Neural cell (in vitro differentiated cells): ENCODE results near the gene ONECUT3. TPM values are rescaled to one million over a fixed set of nuclear protein-coding genes. Genes with fewer than 3 reads are reported as not detected.

Source experiments
- H2AFZ ChIP-seq: fragments of 200-600, 300-800 bp; sonication (generic), shearing (Covaris generic); 2 replicates; pipeline ENCODE4 v1.6.0; 2014; ENCODE audit warnings: low read depth, mild to moderate bottlenecking, antibody characterized with exemption, low read length, moderate library complexity
- H3F3A ChIP-seq: fragments of 200-600 bp; shearing (Covaris generic); 2 replicates; pipeline ENCODE4 v1.6.1; 2016; ENCODE audit warnings: mild to moderate bottlenecking, moderate library complexity, mixed read lengths, antibody characterized with exemption, low read length; ENCODE audit not compliant: insufficient read depth, poor library complexity, severe bottlenecking
- H3K27ac ChIP-seq: fragments of 200-600, 300-800 bp; sonication (generic), shearing (Covaris generic); 2 replicates; pipeline ENCODE4 v1.5.1; 2014; ENCODE audit warnings: mild to moderate bottlenecking, low read length, moderate library complexity
- H3K27me3 ChIP-seq: fragments of 300-800, 200-600 bp; sonication (generic), shearing (Covaris generic); 2 replicates; pipeline ENCODE4 v1.6.0; 2014; ENCODE audit warnings: mild to moderate bottlenecking, low read depth, low read length, moderate library complexity; ENCODE audit not compliant: insufficient read depth
- H3K36me3 ChIP-seq: fragments of 300-800, 200-600 bp; sonication (generic), shearing (Covaris generic); 2 replicates; pipeline ENCODE4 v1.5.1; 2014; ENCODE audit warnings: mild to moderate bottlenecking, antibody characterized with exemption, low read length, moderate library complexity; ENCODE audit not compliant: insufficient read depth
- H3K4me2 ChIP-seq: fragments of 300-800, 200-600 bp; sonication (generic), shearing (Covaris generic); 2 replicates; pipeline ENCODE4 v1.6.0; 2014; ENCODE audit warnings: mild to moderate bottlenecking, low read length
- H3K4me3 ChIP-seq: fragments of 300-800, 200-600 bp; sonication (generic), shearing (Covaris generic); 2 replicates; pipeline ENCODE4 v1.5.1; 2014; ENCODE audit warnings: mild to moderate bottlenecking, low read length, moderate library complexity
- H3K79me2 ChIP-seq: fragments of 200-600 bp; shearing (Covaris generic); replicated peaks from 2 replicates; pipeline ENCODE4 v1.6.0; 2014; ENCODE audit warnings: mild to moderate bottlenecking, low read length, moderate library complexity; ENCODE audit not compliant: insufficient read depth
- H3K9ac ChIP-seq: fragments of 300-800, 200-600 bp; sonication (generic), shearing (Covaris generic); 2 replicates; pipeline ENCODE4 v1.6.1; 2016; ENCODE audit warnings: mild to moderate bottlenecking, low read length, mixed read lengths
- H3K9me2 ChIP-seq: fragments of 200-600 bp; shearing (Covaris generic); 2 replicates; pipeline ENCODE4 v1.6.1; 2016; ENCODE audit warnings: mild to moderate bottlenecking, low read length, mixed read lengths; ENCODE audit not compliant: insufficient read depth
- H3K9me3 ChIP-seq: fragments of 200-600, 300-800 bp; sonication (generic), shearing (Covaris generic); 2 replicates; pipeline ENCODE4 v1.6.1; 2016; ENCODE audit warnings: mild to moderate bottlenecking, mixed run types, low read length, moderate library complexity, mixed read lengths
- H4K20me1 ChIP-seq: fragments of 200-600 bp; shearing (Covaris generic); 2 replicates; pipeline ENCODE4 v1.6.1; 2016; ENCODE audit warnings: mild to moderate bottlenecking, mixed run types; ENCODE audit not compliant: insufficient read depth
- CTCF ChIP-seq: fragments of 450-650 bp; IDR thresholded peaks from 2 replicates; pipeline ENCODE4 v1.5.1; 2014; ENCODE audit warnings: antibody characterized with exemption, mild to moderate bottlenecking, moderate library complexity; ENCODE audit not compliant: poor library complexity, severe bottlenecking
- EP300 ChIP-seq: fragments of 450-650 bp; conservative IDR thresholded peaks from 2 replicates; pipeline ENCODE4 v1.6.1; 2014; ENCODE audit warnings: antibody characterized with exemption, mild to moderate bottlenecking, moderate library complexity; ENCODE audit not compliant: poor library complexity, severe bottlenecking
- EZH2 ChIP-seq: fragments of 200-600, 300-800 bp; shearing (Covaris generic), sonication (generic); IDR thresholded peaks from 2 replicates; pipeline ENCODE4 v1.6.1; 2014; ENCODE audit warnings: antibody characterized with exemption, low read length, borderline replicate concordance, mild to moderate bottlenecking; ENCODE audit not compliant: insufficient read depth, poor library complexity, severe bottlenecking
- MXI1 ChIP-seq: fragments of 450-650 bp; conservative IDR thresholded peaks from 2 replicates; pipeline ENCODE4 v1.6.1; 2014; ENCODE audit warnings: antibody characterized with exemption, mild to moderate bottlenecking; ENCODE audit not compliant: poor library complexity, severe bottlenecking
- POLR2AphosphoS5 ChIP-seq: IDR thresholded peaks from 2 replicates; pipeline ENCODE4 v1.6.1; 2012
- RAD21 ChIP-seq: fragments of 450-650 bp; conservative IDR thresholded peaks from 2 replicates; pipeline ENCODE4 v1.6.1; 2014; ENCODE audit warnings: antibody characterized with exemption, mild to moderate bottlenecking, moderate library complexity
- REST ChIP-seq: IDR thresholded peaks from 2 replicates; pipeline ENCODE4 v1.6.1; 2012; ENCODE audit warnings: borderline replicate concordance
- SMC3 ChIP-seq: fragments of 450-650 bp; conservative IDR thresholded peaks from 2 replicates; pipeline ENCODE4 v1.6.1; 2014; ENCODE audit warnings: antibody characterized with exemption, mild to moderate bottlenecking, moderate library complexity; ENCODE audit not compliant: poor library complexity
- TAF1 ChIP-seq: IDR thresholded peaks from 2 replicates; pipeline ENCODE4 v1.6.1; 2012; ENCODE audit warnings: low read depth
- polyA plus RNA-seq: library from polyadenylated mRNA; depleted of rRNA; stranded (reverse); fragments of >200 nt; gene quantifications from 2 replicates; pipeline ENCODE4 v1.2.3, GENCODE V29; 2014

ONECUT3 gene
- polyA plus RNA-seq, 1 donor from 2014 or later: 0.45 TPM

- no peaks in the 10 kb centered on the region for H3K36me3 ChIP-seq
- no peak overlapping the region for H3K4me2 ChIP-seq
- no peaks in the 10 kb centered on the region for H3K79me2 ChIP-seq
- H3K9me2 ChIP-seq: no peaks in the 10 kb centered on the region
- H3K27ac ChIP-seq: no peak overlapping the region
- H3F3A ChIP-seq: no peaks in the 10 kb centered on the region
- no peak overlapping the region for H3K9ac ChIP-seq
- no peaks in the 10 kb centered on the region for H4K20me1 ChIP-seq
- H3K4me3 ChIP-seq: no peak overlapping the region
- no peaks in the 10 kb centered on the region for H3K9me3 ChIP-seq
- TF ChIP-seq CTCF (no peak), TAF1 (no peak), POLR2AphosphoS5 (no peak), REST (no peak), EP300 (no peak), MXI1 (no peak), EZH2 (no peak), RAD21 (no peak), SMC3 (no peak)
- H3K27me3 ChIP-seq: peaks cover 97% of the 10 kb centered on the region
- H2AFZ ChIP-seq: no peak overlapping the region
These were observed 5.9 kb downstream of the ONECUT3 start for GRCh38 chr19:1758959-1759903.

- peaks cover 99% of the 10 kb centered on the region for H3K27me3 ChIP-seq
- TF ChIP-seq POLR2AphosphoS5: no peak
- TF ChIP-seq REST: no peak
- no peak for TF ChIP-seq SMC3
- TF ChIP-seq EZH2: no peak
- TF ChIP-seq RAD21: no peak
- TF ChIP-seq TAF1: no peak
- TF ChIP-seq CTCF: no peak
- TF ChIP-seq MXI1: no peak
- TF ChIP-seq EP300: no peak
- H3F3A ChIP-seq: no peaks in the 10 kb centered on the region
- H4K20me1 ChIP-seq: no peaks in the 10 kb centered on the region
- H3K79me2 ChIP-seq: no peaks in the 10 kb centered on the region
- H3K4me3 ChIP-seq: no peak overlapping the region
- H3K27ac ChIP-seq: no peak overlapping the region
- H2AFZ ChIP-seq: no peak overlapping the region
- H3K9me2 ChIP-seq: no peaks in the 10 kb centered on the region
- no peak overlapping the region for H3K9ac ChIP-seq
- H3K4me2 ChIP-seq: no peak overlapping the region
- H3K36me3 ChIP-seq: no peaks in the 10 kb centered on the region
- no peaks in the 10 kb centered on the region for H3K9me3 ChIP-seq
These were observed 6.7 kb downstream of the ONECUT3 start for GRCh38 chr19:1760020-1760419.
